CD4-positive, alpha-beta T cell treated with Interleukin-17A for 1 hour (primary cell): Measurements from ENCODE around the gene BIRC7.
"Not testable (repeated sequence)": the region's sequence is repeated elsewhere in the genome, so short reads cannot be mapped to it uniquely, and the experiment has no call there.

Experiments
- DNase-seq: peaks from one replicate; pipeline ENCODE4 v3.0.0-alpha.2; 2020

BIRC7 gene

GRCh38 chr20:63208346-63208909, 27.3 kb upstream of the BIRC7 start:
- no peak for DNase-seq

DNA sequence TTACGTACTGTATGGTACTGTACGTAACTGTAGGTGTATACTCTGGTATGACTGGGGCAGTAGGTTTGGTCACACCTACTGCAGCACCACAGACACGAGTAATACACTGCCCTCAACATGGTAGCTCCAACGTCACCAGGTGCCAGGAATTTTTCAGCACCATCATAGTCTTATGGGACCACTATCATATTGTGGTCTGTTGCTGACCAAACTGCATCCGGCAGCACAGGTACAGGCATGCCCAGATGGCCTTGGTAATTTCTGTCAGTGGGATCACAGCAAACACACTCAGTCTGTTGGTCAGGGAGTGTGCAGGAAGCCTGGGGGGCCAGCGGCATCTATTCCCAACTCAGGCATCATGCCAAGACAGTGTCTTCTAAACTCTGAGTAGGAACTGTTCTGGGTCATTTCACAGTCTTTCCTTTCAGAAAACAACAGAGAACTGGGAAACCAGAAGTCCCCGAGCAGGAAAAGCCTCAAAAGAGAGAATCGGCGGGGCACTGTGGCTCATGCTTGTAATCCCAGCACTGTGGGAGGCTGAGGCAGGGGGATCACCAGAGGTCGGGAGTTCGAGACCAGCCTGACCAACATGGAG, 25.6 kb upstream of the BIRC7 start:
- no peak for DNase-seq

DNA sequence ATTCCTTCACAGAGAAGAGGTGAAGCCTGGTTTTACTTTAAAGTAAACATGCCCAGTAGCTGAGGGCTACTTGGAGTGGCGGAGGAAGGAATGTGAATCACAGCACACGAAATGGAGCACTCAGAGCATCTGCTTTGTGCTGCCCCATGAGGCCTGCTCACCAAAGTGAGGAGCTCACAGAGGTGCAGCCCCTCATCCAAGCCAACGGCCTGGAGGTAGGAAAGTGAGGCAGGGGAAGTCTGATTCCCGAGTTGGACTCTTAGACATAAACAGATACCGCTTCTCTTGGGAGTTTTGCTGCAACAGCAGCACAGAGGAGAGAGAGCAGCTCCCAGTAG, 23.3 kb upstream of the BIRC7 start:
- DNase-seq: no peak

GRCh38 chr20:63212792-63213191, 22.9 kb upstream of the BIRC7 start:
- no peak for DNase-seq

DNA sequence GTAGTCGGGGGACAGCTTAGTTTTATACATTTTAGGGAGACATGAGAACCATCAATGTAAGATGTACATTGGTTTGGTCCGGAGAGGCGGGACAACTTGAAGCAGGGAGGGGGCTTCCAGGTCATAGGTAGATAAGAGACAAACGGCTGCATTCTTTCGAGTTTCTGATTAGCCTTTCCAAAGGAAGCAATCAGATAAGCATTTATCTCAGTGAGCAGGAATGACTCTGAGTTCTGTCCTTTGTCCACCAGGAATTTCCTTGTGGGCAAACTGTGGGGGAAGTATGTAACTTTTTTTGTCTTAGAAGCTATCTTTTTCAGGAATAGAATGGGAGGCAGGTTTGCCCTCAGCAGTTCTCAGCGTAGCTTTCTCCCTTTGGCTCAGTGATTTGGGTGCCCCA, 21.2 kb upstream of the BIRC7 start:
- DNase-seq: no peak

- DNase-seq: peak; percentile 17
Observed at GRCh38 chr20:63215101-63216040, 20.3 kb upstream of the BIRC7 start.

DNA sequence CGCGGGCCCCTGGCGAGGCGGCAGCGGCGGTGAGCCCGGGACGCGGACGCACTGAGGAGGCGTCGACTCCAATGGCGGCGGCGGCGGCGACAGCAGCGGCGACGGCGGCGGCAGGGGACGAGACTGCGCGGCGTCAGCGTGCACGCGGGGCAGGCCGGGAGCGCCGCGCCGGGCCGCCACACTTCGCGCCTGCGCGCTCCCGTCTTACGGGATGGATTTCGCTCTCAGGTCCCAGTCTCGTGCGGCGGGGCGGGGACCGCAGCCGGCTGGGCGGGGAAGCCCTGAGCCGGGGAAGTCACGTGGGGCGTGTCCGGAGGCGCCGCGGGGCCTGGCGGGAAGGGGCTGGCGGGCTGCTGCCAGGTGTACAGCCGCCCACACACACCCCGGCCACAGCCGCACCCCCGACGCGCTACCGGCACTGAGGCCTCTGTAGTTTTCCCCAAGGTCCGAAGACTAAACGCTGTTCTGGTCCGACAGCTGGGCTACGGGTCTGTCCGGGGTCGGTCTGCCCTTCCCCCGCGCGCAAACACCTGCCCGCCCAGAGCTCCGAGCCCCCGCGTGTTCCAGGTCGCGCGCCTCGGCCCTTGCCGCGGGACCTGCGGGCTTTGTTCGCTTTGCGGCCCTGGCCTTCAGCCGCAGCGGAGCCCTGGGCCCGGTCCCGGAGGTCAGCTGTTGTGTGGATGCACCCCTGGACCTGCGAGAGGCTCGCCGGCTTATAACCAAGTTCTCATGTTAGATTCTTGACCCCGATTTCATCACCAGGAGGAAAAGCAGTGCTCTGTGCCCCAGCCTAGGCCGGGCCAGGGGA, 19.5 kb upstream of the BIRC7 start, which contains the start of gene YTHDF1:
Gene YTHDF1, minus strand, starts transcription at position 91 of the 808 bp plus-strand sequence. CDS start 239 bp downstream, outside the sequence.
- peak; percentile 96 for DNase-seq

DNA sequence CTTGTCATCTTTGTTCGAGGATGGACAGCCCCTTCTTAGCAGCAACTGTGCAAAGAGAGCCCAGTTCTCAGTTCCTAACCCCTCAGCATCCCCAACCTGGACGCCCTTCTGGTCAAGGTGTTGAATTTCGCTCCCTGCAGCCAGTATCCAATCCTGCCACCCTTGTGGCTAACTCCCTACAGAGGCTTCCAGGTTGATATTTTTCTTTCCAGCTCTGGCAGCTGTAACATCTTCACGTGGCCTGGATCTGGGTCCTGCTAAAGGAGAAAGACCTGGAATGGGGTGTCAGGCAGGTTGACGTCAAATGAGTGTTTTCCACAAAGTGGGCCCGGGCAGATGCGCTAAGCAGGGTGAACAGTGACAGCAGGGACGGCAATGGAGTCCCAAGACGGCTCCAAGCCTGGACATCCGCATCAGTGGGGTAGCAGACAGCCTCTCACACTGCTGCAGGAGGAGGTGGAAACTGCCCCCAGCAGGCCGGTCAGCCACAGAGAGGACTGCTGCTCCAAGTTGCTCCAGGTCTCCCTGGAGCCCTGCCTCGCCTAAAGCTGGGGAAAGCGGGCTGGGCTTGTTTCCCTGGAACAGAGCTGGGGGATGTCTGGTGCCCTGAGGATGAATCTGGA, 18.7 kb upstream of the BIRC7 start:
- DNase-seq: no peak

GRCh38 chr20:63217706-63218105, 18.0 kb upstream of the BIRC7 start:
- DNase-seq: no peak

DNA sequence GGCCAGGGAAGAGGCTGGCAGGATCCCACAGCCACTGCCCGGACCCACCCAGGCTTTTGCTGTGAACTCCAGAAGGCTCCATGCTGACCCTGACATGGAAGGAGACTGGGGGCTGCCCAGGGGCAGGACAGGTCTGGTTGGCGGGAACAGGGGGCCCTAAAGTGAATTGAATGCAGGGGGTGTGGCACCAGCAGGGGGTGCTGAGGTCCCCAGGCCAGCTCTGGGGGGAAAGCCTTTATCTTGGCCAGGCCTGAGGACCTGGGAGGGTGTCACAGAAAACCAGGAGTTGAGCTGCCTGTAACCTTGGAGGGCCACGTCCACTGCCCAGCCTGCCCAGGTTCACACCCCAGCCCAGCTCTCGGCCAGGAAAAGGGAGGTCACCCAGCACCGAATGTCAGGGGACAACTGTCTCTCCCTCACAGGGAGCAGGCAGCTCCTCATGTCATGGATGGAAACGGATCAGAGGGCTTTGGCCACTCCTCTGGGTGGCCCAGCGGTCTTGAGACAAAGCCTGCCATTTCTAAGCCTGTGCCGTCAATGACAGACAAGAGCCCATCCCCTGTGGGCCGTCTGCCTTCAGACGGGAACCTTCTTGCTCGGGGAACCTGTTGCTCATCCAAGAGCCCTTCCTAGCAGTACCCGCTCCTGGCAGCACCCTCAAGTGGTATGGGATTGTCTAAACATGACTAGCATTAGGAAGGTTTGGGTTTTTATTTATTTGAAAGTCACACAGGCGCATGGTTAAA, 16.8 kb upstream of the BIRC7 start:
- no peak for DNase-seq

GRCh38 chr20:63219447-63219821, 16.3 kb upstream of the BIRC7 start:
- DNase-seq: no peak

DNA sequence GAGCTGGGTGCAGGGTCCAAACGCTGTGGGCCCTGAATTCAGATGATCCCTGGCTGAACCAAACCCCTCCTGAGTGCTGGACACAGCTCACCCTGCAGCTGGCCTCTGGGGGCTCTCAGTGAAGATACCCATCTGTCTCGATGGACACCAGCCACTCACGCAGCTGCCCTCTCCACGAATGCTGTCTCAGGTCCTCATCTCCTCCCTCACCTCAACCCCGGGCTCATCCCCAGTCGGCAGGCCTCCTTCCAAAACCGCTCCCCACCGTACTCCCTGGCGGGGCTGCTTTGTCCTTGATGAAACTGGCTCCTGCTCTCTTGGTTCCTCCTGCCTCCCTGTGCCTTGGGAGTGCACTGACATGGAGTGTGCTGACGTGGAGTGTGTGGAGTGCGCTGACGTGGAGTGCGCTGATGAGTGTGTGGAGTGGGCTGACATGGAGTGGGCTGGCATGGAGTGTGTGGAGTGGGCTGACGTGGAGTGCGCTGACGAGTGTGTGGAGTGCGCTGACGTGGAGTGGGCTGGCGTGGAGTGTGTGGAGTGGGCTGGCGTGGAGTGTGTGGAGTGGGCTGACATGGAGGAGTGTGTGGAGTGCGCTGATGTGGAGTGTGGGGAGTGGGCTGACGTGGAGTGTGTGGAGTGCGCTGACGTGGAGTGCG, 15.7 kb upstream of the BIRC7 start:
- DNase-seq: no peak

- no peak for DNase-seq
Observed at GRCh38 chr20:63220696-63221399, 14.9 kb upstream of the BIRC7 start.

- not testable (repeated sequence) for DNase-seq
Observed at GRCh38 chr20:63221400-63222053, 14.2 kb upstream of the BIRC7 start.

- DNase-seq: no peak
Observed at GRCh38 chr20:63222541-63222940, 13.2 kb upstream of the BIRC7 start.

- DNase-seq: peak; percentile 53
Observed at GRCh38 chr20:63223121-63223825, 12.4 kb upstream of the BIRC7 start.

DNA sequence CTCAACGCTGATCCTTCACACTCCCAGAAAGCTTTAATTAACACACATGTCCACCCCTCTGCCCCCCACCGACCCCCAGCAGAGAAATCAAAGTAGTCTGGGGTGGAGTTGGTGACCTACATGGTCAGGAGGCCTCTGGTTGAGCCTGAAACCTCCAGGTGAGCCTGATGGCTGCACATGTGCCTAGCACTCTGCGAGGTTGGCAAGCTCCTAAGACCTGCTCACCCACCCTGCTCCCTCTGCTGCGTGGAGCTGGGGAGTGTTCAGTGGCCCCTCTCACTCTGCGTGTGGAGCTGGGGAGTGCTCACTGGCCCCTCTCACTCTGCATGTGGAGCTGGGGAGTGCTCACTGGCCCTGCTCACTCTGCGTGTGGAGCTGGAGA, 11.9 kb upstream of the BIRC7 start:
- DNase-seq: no peak

- no peak for DNase-seq
Observed at GRCh38 chr20:63224412-63225081, 11.2 kb upstream of the BIRC7 start.

- no peak for DNase-seq
Observed at GRCh38 chr20:63225082-63225454, 10.6 kb upstream of the BIRC7 start.
